HG02973 (cell line): ENCODE data around the gene GINS2.

ENCODE experiments used
- ATAC-seq: cut with Tn5 transposase; IDR thresholded peaks from one replicate; pipeline ENCODE4 v1.9.1; 2021; ENCODE audit warnings: moderate library complexity; ENCODE audit not compliant: unreplicated experiment

Gene GINS2

DNA sequence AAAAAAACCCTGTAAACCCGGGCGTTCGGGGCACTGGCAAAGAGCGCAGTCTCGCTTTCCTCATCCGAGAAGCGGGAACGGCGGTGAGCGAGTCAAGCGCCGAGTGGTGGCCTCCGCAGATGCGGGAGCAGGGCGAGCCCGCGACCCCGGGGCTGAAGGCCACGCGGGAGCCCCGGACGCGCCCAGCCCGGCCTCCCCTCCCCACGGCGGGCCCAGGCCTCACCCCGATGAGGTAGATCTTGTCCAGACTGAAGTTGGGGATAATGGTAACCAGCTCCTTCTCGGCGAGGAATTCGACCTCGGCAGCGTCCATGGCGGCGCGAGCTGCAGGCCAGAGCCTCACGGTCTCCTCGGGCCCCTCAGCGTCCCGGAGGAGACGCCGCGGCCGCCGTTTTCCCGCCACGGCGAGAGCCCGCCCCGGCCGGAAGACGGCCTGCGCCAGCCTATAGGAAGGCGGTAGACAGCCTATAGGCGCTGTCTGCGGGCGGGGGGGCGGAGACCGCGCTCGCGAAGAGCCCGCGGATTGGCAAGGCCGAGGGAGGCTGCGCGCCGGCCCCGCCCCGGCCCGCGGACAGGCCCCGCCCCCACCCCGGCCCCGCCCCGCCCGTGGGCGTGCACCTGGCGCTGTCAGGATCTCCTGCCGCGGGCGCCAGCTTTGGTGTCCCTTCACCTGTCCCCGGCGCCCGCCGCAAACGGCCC, at the start of gene GINS2:
TSS of gene GINS2 (minus strand) at position 369 of the 699 bp plus-strand sequence. CDS start at position 313, 56 bp downstream.
- ATAC-seq: peak; percentile 94

DNA sequence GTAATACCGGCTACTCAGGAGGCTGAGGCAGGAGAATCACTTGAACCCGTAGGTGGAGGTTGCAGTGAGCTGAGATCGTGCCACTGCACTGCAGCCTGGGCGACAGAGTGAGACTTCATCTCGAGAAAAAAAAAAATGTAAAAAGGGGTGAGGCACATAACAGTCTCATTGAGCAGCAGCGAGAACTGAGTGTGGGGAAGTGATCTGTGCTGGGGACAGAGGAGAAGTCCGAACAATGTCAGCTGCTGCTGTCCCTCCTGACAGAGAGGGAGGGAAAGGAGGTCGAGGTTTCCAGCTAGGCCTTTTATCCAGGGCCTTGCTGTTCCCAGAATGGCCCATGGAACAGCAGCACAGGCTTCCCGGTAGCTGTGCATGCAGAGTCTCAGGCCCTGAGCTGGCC, 48.2 kb upstream of the GINS2 start:
- no peak for ATAC-seq

DNA sequence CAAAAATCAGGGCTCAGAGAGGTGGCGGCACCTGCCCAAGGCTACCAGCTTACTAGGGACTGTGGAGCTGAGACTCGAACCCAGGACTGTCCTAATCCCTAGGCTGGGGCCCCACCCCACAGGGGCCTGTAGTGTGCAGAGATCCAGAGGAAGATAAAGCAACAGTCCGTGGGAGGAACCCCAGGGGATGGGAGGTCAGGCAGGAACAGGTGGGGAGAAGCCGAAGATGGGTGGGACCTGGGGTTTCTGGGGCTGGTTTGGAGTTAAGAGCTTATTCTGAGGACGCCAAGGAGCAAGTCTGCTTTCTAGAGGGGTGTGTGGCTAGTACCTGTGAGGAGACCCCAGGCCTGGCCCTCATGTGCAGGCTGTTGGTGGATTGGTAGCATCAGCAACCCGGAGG, 47.2 kb upstream of the GINS2 start:
- ATAC-seq: no peak

DNA sequence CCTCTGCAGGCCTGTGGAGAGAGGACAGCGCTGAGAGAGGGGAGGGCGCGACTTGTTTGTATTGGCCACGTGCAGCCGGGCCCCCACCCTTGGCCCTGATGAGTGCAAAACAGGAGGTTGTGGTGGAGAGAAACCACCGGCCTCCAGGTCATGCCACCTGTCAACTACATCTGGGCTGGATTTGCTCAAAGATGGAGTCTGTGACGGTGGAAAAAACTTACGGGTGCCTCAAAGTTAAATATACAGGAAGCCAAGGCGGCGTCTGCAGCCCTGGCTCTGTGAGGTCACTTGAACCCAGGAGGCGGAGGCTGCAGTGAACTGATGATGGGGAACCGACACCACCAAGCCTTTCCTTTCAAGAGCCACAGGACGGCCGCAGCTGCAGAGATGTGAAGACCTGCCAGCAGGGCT, 46.5 kb upstream of the GINS2 start:
- ATAC-seq: no peak

DNA sequence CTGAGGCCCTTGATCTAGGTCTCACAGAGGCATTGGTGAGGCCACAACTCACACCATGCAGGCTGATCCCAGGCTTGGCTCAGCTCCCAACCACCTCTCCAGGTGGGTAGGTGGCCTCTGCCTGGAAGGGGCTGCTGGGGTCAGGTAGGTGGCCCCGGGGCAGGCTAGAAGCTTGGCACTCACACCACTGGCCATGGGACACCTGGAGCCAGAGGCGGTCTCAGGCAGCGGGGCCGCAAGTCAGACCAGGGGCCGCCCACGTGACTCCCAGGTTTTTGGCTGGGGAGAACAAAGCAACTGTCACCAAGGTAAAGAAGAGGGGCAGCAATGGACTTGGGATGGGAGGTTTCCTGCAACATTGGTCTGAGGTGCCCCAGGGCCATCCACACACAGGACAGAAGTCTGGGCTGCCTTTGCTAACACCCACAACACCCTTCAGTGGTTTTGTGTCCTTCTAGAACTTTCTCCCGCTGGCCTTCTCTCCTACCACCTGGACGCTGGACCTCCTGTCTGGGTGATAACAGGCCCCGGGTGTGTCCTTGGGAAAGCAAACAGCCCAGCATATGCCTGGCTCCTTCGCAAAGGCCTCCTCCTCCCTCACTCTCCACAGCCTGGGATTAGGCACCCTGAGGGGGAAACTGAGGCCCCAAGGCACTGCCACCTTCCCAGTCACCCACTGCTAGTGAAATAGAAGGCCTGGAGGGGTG, 45.7 kb upstream of the GINS2 start:
- ATAC-seq: no peak

DNA sequence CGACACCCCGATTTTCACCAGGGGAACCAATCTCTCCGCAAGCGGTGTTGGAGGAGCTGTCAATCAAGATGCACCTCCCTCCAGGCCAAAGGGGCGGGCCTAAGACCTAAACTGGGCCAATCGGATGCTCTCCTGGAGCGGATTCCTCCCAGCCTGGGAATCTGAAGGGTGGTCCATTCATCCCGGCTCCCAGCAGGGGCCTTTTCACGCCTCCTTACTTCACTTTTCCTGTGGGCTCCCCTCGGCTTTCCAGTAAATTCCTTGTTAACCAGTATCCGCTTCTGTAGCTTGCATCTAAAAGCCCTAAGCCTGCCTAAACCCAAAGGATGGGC, 45.1 kb upstream of the GINS2 start:
- no peak for ATAC-seq

DNA sequence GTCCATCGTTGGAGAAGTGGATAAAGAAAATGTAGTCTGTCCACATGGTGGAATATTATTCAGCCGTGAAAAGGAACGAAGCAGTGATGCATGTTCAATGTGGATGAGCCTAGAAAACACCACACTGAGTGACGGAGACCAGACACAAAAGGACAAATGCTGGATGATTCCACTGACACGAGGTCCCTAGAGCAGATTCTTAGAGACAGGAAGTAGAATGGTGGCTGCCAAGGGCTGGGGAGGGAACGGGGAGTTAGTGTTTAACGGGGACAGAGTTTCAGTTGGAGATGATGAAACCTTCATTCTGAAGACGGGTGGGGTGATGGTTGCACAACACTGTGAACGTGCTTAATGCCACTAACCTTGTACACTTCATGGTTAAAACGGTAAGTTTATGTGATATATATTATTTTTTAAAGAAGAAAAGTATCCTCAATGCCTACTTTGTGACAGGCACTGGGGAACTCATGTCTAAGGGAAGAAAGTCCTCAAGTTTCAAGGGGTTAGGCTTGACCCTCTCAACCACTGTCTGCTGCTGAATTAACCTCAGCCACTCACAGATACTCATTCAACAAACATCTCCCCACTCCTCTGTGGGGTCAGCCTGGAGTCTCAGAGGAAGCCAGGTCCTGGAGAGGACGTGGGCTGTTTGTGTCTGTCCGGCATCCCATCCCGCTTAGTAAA, 44.5 kb upstream of the GINS2 start:
- ATAC-seq: no peak

DNA sequence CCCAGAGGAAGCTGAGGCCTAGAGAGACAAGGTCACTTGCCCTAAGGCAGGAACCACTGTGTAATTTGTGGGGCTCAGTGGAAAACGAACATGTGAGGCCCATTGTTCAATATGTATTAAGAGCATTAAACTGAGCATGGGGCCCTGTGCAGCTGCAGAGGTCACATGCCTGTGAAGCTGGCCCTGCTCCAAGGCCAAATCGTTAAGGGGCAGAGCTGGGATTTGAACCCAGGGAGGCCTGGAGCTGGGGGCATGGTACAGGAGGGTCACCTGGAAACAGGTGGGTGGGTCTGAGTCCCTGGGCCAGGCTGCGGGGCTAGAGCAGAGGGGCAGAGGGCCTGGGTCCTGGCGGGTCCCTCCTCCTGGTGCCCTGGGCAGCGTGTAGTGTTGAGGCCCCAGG, 42.4 kb upstream of the GINS2 start:
- no peak for ATAC-seq

DNA sequence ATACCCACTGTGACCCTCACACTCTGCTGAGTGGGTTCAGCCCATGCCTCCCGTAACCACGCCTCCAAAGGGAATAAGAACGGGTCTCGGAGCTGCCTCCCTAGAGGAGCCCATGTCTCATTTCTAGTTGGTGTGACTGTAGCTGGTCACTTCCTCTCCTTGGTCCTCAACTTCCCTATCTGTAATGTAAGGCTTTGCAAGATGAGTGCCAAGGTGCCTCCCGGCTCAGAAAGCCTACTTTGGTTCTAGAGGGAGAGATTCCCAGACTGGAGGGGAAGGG, 41.4 kb upstream of the GINS2 start:
- no peak for ATAC-seq

DNA sequence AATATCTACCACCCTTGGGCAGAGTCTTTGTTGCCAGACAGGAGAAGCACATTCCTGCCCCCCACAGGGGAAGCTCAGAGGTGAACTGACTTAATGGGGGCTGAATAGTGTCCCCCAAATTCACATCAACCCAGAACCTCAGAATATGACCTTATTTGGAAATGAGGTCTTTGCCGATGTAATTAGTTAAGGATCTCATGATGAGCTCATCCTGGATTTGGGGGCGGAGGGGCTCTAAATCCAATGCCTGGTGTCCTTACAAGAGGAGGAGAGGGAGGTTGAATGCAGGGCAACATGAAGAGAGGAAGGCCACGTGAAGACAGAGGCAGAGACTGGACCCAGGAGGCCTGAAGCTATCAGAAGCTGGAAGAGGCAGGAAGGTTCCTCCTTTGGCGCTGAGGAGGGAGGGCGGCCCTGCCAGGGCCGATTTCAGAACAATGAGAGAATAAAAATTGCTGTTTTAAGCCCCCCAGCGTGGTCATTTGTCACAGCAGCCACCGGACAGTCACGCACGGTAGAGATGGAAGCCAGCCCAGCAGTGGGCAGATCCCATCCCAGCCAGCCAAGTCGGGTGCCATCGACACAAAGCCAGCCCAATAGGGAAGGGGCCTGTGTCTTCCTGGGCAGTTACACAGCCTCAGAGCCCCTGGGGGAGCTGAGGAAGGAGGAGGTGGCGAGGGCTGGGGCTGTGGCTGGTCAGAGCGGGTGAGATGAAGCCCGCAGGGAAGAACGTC, 40.9 kb upstream of the GINS2 start:
- ATAC-seq: no peak

DNA sequence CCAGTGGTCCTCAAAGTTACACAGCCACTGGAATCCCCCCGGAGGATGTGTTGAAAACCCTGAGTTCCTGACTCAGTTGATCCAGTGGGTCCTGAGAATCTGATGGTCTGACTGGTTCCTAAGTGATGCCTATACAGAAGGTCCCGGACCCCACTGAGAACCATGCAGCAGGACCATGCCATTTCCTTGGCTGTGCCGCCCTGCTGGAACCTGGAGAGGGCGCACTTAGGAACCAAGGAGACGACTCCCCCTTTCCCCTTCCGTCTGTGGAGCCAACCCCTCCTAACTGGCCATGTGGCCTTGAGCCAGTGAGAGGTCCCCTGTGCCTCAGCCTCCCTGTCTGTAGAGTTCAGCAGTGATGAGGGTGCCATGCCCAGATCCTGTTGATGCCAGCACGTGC, 40.1 kb upstream of the GINS2 start:
- no peak for ATAC-seq

DNA sequence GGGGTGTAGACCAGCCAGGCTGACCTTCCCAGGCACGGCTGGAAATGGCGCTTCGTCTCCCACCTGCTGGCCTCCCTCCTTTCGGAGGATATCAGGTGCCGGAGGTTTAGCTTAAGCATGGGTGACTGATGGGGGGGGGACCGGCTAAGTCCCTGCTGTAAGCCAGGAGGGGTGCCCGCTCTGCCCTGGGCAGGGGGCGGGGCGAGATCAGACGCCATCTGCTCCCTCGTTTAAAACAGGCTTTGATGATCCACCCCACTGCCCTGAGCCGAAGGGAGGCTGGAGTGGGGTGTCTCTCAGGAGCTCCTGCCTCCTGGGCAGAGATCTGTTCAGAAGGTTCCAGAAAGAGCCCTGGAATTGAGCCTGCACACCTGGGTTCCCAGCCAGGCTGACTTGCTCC, 36.2 kb upstream of the GINS2 start:
- ATAC-seq: no peak

DNA sequence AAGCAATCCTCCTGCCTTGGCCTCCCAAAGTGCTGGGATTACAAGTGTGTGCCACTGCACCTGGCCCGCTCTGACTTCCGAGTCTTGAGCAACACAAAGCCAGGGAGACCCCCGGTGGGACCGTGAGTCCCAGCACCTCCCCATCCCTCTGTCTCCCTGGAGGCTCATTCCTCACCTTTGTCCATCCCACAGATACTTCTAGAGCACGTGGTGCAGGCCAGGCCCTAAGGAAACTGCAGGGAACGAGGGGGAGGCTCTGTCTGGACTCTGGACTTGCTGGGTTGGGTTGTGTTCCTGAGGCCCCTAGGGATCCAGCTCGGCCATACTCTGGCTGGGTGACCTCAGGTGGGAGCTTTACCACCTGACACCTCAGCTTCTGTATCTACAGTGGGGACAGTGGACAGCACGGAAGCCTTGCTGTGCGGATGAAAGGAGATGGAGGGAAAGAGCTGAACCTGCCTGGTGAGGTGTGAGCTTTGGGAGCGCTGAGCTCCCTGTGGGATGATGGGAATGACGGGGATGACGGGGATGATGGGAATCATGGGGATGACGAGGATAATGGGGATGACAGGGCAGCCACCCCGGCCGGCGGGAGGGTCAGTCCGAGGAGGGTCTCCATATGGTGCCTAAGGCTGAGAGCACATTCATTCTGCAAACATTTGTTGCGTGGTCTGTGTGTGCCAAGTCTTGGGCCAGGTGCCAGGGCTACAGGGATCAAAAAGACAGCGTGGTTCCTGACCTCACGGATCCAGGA, 35.5 kb upstream of the GINS2 start:
- ATAC-seq: no peak

DNA sequence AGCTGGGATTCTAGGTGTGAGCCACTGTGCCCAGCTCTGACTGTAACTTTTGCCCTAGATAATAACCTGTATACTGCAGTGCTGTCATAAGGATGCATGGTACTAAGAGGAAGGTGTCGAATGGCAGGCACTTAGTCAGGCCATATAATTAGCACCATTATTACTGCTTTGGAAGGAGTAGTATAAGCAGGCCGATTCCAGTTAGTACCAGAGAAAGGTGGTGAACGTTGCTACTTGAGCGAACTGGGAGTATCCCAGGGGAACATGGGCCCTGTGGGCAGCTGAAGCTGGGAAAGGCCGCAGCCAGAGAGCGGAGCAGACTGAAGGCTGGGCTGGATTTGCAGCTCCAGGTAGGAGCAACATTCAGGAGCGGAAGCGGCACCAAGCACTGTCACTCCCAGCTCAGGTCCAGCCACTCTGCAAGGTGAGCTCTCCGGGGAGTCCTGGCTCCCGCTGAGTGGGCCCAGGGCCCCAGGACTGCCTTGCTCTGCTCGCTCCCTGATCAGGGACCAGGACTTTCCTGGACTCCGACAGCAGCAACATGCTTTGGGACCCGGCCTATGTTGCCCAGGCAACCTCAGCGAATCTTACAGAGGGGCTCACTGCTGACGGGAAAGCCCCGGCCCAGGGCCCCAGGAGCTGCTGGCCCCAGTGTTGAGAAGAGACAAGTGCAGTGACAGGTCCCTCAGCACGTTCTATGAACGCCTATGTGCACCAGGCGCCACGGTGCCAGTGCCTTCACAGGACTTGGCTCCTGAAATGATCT, 33.6 kb upstream of the GINS2 start:
- ATAC-seq: no peak

DNA sequence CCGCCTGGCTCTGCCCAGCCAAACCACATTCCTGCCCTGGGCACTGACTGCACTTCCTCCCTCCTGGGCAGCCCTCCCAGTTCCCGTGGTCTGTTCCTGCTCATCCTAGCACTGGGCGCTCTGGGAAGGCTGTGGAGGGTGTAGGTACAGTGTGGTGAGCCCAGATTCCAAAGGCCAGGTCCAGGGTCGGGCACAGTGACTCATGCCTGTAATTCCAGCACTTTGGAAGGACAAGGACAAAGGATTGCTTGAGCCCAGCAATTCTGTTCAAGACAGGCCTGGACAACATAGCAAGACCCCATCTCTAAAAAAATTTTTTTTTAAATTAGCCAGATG, 31.5 kb upstream of the GINS2 start:
- ATAC-seq: no peak

DNA sequence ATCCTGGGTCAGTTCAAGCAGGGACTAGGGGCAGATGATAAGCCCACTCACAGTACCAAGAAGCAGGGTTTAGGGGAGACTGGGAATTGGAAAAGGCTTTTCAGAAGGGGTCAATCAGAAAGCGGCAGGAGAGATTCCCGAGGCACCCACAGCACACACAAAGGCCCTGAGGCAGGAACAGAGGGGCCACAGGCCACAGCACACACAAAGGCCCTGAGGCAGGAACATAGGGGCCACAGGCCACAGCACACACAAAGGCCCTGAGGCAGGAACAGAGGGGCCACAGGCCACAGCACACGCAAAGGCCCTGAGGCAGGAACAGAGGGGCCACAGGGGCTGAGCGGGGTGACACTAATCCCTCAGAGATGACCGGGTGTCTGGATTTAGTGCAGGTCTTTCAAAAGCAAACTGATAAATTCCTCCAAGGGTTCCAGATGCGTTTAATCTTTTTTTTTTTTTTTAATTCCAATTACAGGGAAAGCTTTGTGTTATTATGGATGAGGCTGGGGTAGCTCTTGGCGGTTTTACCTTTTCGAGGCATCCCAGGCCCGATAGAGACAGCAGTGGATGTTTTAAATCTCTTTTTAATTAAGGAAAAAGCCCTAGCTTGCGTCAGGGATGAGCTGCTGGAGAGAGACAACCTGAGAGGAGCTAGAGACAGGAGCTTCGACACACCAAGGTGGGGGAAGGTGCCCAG, 31.0 kb upstream of the GINS2 start:
- ATAC-seq: no peak

DNA sequence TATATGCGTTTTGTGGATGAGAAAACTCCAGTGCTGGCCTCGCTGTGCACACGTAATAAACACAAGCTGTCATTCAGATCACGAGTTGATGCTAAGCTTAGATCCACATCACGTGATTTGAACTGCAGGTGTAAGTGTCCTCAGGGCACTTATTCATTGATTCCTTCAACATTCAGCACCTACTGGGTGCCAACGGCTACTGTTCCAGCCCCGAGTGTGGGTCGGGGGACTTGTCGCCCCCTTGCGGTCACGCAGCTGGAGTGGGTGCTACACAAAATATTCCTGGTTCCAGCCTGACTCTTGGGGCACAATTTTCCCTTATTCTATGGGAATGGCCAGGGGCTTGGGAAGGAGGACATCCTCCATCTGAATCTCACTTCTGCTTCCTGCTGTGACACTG, 29.9 kb upstream of the GINS2 start:
- no peak for ATAC-seq

DNA sequence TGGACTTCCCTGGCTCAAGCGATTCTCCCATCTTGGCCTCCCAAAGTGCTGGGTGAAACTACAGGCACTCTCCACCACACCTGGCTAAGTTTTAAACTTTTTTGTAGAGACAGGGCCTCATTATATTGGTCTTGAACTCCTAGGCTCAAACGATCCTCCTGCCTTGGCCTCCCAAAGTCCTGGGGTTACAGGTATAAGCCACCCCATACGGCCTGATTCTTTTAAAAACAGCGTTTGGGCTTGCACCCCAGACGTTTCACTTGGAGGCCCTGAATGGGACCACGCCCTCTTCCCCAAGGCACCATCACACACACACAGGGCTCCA, 29.4 kb upstream of the GINS2 start:
- ATAC-seq: no peak

DNA sequence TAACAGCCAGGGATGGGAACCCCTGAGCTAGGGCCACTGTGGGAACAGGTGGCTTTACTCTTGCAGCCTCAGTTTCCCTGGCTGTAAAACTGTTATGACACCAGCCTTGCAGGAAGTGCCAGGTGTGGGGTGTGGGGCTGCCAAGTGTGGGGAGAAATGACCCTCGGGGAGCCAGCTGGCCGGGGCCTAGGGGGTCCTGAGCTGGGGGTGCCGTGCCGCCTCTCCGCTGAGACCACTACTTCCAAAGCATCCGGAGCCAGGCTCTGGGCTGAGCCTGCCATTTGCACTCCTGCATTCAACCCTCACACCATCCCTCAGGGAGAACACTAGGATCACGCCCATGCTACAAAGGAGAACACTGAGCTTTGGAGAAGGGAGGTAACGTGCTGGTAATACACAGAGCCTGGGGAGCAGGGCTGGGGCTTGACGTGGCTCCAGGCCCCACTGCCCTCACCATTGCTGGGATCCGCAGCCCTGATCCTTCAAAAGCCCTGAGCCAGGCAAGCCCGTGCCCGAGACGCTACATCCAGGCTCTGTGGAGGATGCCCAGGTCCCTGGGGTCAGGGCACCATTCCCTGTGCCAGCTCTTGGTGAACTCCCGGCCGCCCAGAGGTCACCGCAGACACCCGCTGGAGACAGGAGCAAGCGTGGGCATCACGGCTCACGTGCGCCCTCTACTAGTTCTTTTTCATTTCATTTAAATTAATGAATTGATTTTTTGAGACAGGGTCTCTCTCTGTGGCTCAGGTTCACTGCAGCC, 28.8 kb upstream of the GINS2 start:
- no peak for ATAC-seq
